ENCODE measurements around the gene MOSPD3. TPM values are rescaled to one million over a fixed set of nuclear protein-coding genes. Genes with fewer than 3 reads are reported as not detected.
A peak's percentile ranks its signal among the peaks of the same experiment; 100 is the strongest.

Gene MOSPD3
- polyA plus RNA-seq, 10 donors = 11.8 to 20.0 (median 15.8) TPM

DNA sequence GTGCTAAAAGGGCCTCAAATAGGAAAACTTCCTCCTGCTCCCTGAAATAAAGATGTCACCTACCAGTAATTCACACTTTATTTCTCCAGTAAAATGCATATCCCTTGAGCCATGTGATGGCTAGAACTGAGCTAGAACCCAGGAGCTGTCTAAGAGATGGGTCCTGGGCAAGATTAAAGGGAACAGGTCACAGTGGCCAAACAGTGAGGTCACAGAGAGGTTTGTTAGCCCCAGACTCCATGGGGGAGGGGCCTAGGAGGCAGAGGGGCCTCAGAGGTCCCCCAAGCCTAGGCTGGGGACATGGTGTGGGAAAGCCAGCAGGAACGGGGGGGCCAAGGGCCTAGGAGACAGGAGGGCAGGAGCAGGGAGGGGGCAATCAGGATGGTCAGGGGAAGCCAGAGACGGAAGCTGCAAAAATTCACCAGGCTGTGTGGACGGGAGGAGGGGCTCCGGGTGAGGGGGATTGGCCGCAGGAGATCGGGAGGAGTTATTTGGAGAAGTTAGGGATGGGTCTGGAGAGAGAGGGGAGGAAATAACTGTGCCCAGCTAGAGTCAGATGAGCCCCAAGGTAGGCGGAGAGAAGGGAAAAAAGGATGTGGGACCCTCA, 22.9 kb upstream of the MOSPD3 start:
- peak in 1 of 3 donors; percentile 41 for DNase-seq

DNA sequence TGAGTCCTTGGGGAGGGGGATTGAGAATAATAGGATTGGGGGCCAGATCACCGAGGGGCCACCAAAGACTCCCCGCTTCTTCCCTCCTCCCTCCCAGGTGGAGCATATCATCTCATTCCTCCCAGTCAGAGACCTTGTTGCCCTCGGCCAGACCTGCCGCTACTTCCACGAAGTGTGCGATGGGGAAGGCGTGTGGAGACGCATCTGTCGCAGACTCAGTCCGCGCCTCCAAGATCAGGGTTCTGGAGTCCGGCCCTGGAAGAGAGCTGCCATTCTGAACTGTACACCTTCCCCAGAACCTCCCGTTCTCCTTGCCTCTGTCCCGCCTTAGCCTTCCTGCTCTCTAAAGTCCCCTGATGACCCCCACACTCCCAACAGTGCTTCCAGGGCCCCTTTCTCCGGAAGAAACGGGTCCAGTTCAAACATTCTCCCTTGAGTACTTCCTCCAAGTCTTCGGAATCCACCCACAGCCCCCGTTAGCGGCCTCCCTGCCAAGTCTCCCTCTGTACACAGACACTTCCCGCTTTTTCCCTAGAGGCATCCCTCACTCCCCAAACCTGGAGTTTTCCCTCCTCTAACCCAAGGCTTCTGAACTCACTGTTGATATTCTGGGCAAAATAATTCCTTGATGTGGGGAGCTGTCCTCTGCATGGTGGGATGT, 22.1 kb upstream of the MOSPD3 start:
- DNase-seq = peak in 1 of 3 donors; percentile 71

DNA sequence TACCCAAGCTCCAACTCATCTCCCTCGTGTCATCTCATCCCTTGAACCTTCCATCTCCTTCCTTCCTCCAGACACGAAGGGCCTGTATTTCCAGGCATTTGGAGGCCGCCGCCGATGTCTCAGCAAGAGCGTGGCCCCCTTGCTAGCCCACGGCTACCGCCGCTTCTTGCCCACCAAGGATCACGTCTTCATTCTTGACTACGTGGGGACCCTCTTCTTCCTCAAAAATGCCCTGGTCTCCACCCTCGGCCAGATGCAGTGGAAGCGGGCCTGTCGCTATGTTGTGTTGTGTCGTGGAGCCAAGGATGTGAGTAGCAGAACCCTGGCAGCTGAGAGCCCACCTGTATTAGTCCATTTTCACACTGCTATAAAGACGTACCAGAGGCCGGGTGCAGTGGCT, 20.7 kb upstream of the MOSPD3 start:
- DNase-seq = no peak

DNA sequence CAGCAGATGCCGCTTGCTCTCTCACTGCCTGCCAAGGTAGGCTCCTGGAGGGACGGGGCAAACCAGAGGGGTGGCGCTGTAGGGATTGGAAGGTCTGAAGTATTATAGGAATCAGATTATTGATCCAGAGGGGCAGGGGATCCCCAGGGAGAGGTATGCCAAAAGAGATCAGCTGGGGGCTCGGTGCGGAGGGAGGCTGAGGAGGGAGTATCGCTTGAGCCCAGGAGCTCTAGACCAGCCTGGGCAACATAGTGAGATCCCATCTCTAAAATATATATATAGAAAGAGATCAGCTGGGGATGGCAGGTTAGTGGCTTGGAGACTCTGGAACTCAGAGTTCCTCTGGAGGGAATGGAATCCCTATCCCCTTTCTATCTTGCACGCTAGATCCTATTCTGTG, 17.2 kb upstream of the MOSPD3 start:
- no peak for DNase-seq

DNA sequence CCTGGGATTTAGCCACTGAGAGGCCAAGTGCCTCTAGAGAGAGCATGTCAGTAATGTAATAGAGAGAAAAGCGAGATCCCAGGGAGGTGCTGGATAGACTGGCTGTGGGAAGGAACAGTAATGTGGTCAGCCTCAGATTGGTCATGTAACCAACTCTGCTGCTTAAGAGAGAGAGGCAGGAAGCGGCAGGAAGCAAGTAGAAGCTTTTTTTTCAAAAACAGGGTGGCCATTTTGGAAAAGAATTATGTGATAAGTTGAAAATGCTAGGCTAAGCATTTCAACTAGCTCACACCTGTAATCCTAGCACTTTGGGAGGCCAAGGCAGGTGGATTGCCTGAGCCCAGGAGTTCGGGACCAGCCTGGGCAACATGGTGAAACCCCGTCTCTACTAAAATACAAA, 13.9 kb upstream of the MOSPD3 start:
- no peak for DNase-seq

DNA sequence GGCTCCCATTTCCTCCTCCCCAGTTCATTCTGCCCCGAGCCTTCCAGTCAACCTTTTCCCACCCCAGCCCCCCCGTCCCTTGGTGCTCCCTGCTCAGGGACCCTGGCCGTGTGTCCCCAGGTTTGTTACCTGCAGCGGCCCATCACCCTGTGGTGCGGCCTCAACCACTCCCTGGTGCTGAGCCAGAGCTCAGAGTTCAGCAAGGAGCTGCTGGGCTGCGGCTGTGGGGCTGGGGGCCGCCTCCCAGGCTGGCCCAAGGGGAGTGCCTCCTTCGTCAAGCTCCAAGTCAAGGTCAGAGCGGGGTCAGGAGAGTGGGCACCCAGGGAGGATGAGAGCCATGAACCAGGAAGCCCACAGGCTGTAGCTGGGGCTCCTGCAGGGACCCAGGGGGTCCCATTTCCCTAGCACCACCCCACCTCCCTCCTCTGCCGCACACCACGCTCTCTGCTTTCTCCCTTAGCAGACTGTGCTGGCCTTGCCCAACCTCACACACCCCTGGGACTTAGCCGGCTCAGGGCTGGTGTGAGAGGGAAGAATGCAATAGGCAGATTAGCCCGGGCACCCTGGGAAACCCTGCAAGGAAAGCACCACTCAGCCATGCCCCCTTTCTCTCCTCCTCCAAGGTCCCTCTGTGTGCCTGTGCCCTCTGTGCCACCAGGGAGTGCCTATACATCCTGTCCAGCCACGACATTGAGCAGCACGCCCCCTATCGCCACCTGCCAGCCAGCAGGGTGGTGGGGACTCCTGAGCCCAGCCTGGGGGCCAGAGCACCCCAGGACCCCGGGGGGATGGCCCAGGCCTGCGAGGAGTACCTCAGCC, 12.2 kb upstream of the MOSPD3 start:
- no peak for DNase-seq

DNA sequence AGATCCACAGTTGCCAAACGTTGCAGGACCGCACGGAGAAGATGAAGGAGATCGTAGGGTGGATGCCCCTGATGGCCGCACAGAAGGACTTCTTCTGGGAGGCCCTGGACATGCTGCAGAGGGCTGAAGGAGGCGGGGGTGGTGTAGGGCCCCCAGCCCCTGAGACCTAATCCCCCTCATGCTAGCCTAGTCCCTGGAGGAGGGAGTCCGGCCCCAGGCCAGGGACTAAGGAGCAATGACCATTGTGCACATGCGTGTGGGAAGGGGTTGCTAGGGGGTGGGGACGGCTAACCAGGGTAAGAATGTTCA, 11.7 kb upstream of the MOSPD3 start:
- DNase-seq = no peak

DNA sequence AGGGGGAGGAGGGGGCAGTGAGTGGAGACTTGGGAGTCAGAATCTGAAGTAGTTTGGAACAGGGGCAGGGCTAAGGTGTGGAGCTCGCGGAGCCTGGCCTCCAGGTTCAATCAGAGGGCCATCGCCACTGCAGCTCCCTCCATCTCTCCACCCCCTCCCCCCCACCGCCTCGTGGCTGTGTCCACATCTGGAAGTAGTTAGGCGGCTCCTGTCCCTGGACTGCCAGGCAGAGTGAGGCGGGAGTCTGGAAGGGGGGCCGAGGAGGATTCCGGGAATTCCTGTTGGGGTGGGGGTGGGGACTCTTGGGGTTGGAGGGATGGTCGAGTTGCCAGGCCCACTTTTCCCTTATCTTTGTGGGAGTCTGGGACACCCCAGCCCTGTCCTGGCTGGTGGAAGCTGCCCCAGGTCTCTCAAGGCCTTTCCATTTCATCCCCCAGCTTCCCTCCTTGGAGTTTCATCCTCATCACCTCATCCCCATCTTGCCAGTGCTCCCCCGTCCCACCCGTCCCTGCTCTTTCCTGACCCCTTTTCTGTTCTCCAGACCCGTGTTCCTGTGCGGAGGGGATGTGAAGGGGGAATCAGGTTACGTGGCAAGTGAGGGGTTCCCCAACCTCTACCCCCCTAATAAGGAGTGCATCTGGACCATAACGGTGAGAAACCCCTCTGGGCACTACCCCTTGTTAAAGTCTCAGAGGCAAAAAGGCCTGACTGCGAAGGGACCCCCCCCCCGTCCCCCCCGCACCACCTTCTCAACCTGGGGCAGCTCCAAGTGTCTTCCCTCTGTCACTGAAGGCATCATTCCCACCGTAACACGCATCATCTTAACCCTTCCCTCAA, 9.2 kb upstream of the MOSPD3 start:
- DNase-seq = peak; percentile 90 to 94 (median 92)

DNA sequence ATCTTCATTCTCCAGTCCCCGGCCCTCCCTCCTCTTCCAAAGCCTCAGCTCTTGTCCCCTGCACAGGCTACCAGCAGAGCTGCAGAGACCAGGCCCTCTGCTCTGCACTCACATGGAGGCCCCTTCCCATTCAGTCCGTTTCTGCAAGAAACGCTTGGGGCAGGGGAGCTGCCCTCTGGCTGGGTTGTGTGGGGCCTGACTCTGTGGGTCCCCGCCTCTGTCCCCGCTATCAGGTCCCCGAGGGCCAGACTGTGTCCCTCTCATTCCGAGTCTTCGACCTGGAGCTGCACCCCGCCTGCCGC, 8.7 kb upstream of the MOSPD3 start:
- DNase-seq = peak in 2 of 3 donors; percentile 38 to 82

DNA sequence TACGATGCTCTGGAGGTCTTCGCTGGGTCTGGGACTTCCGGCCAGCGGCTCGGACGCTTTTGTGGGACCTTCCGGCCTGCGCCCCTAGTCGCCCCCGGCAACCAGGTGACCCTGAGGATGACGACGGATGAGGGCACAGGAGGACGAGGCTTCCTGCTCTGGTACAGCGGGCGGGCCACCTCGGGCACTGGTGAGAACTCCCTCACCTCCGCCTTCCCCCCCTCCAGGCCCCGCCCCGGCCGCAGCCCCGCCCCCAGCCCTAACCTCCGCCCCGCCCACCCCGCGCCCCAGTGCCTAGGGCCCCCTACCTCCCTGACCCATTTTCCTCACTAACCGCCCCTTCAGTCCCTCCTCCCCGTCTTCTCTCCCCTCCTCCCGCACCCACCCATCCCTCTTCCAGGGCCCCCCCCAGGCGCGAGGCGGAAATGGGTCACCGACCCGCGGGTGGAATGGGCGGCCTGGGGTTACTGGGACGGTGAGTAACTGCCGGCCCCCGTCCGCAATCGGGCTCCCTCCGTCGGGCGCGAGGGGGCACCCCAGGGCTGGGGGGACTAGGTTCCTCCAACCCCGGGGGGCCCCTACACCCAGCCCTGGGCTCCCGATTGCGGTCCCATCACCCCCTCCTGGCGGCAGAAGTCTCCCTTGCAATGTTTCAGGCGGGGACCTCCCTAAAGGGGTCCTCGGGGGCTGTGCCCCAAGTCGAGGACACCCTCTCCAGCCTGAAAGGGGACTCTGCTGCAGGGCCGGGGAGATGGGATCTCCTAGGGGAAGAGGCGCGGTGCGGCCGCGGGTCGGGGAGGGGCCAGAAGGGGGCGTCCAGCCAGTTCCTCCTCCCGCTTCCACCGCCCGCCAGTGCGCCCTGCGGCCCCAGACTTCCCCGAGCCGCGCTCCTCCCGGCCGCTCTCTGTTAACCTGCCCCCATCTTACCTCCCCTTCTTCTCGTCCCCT, 8.0 kb upstream of the MOSPD3 start:
- DNase-seq = peak; percentile 72 to 90 (median 74)

DNA sequence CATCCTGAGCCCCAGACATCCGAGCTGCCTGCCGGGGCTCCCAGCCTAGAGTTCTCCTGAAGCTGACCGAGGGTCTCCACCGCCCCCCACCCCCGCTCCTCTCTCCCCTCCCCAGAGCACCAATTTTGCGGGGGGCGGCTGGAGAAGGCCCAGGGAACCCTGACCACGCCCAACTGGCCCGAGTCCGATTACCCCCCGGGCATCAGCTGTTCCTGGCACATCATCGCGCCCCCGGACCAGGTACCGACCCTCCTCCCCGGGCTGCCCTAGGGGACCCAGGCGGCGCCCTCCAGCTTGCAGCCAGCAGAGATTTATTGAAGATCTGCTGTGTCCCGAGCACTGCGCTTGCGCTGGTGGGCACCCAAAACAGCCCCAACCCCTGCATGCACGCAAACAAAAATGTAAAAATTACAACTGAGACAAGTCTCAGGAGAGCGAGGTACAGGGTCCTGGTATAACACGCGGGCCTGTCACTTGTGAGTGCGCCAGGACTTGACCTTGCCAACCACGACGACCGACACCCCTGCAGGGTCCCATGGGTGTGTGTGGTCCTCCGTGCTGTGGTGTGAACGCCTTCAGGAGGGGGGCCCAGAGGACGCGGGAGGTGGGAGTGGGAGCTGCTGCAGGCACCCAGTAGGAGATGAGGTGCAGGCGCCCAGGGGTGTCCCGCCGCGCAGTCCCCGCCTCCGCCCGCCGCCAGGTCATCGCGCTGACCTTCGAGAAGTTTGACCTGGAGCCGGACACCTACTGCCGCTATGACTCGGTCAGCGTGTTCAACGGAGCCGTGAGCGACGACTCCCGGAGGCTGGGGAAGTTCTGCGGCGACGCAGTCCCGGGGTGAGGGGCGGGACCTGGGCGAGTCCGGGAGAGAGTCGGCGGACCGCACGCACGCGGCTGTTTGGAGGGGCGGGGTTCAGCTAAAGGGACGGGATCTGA, 7.1 kb upstream of the MOSPD3 start:
- DNase-seq = peak in 1 of 3 donors; percentile 34

DNA sequence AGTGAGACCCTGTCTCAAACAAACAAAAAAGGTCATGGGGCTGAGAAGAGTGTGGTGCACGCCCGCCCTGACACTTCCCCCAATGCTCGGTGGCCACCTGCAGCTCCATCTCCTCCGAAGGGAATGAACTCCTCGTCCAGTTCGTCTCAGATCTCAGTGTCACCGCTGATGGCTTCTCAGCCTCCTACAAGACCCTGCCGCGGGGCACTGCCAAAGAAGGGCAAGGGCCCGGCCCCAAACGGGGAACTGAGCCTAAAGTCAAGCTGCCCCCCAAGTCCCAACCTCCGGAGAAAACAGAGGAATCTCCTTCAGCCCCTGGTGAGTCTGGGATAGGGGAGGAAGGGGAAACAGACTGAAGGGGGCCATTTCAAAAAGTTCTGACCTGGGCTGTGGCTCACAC, 6.0 kb upstream of the MOSPD3 start:
- DNase-seq = no peak

DNA sequence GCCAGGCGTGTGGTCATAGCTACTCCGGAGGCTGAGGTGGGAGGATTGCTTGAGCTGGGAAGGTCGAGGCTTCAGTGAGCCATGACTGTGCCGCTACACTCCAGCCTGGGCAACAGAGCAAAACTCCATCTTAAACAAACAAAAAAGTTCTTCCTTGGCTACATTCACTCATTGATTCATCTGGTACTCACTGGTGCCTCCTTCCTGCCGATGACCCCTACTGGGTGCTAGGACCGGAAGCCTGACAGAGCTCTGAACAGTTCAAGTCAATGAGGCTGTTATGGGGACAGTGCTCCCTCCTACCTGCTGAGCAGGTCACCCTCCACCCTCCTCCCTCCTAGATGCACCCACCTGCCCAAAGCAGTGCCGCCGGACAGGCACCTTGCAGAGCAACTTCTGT, 5.2 kb upstream of the MOSPD3 start:
- DNase-seq = no peak

DNA sequence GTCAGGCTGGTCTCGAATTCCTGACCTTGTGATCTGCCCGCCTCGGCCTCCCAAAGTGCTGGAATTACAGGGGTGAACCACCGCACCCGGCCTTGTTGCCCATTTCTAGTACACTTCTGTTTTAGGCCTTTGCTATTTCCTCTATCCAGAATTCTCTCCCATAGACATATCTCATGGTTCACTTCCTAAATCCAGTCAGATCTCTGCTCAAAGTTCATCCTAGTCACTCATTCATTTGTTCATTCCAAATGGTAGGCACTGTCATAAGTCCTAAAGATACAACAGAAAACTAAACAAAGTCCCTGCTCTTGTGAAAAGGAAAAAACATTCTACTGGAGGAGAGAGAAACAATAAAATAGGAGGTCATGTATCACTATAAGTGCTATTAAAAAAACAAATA, 2.4 kb upstream of the MOSPD3 start:
- DNase-seq = no peak

DNA sequence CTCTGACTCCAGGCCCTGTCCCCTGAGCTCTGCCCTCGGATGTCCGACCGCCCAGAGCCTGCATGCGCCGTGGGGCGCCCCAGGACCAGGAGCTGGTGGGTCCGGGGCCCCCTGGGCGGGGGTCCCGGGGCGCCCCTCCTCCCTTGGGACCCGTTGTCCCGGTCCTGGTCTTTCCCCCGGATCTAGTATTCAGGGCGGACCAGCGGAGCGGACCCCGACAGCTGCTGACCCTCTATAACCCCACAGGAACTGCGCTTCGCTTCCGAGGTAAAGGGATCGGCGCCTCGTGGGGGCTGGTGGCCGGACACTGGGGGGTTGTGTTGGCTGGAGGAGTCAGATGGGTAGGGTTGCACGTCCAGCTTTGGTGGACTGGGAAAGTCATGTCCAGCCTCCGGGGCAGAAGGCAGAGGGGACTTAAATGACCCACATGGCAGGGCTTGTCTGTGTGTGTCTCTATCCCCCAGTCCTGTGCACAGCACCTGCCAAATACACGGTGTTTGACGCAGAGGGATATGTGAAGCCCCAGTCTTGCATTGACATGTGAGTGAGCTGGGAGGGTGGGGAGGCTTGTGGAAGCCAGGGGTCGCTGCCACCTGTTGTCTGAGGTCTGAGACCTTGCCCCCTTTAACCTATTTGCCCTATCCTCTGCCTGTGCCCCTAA, 520 bp downstream of the MOSPD3 start:
- DNase-seq = peak in 1 of 3 donors; percentile 49

DNA sequence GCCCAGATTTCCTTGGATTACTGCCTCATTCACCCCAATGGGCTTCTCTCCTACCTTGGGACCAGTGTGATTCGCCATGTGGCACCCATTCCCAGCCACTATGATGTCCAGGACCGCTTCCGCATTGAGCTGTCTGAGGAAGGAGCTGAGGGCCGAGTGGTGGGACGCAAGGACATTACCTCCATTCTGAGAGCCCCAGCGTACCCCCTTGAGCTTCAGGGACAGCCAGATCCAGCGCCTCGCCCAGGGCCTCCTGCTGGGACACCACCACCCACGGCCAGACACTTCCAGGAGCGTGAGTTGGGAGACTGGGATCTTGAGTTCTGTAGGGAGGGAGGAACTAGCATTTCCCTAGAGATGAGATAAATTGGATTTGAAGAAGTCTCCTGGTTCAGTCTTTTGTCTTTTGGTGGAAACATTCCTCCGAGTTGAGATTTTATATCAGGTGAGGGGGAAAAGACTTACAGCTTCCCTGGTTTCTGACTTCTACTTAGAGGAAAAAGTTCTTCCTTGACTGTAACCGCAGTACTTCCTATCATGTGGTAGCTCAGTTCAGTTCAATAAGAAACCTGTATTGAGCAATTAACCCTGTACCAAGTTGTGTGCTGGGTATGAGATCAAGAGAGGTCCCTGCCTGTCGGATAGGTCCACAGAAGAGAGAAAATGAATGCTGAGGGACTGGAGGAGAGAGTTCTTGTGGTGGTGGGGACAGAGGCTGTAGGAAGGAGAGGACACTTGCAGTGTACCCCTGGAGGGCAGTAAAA, 1.3 kb downstream of the MOSPD3 start:
- DNase-seq = no peak

DNA sequence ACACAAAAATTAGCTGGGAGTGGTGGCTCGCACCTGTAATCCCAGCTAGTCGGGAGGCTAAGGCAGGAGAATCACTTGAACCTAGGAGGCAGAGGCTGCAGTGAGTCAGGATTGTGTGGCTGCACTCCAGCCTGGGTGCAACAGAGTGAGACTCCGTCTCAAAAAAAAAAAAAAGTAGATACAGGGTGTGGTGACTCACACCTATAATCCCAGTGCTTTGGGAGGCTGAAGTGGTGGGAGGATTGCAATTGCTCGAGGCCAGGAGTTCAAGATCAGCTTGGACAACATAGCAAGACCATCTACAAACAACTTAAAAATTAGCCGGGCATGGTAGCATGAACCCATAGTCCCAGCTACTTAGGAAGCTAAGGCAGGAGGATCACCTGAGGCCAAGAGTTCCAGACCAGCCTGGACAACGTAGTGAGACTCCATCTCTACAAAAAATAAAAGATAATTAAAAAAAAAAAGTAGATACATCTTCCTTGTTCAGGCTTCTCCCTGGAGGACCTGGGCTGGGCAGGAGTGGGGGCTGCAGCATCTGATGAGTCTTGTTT, 2.0 kb downstream of the MOSPD3 start:
- DNase-seq = no peak

DNA sequence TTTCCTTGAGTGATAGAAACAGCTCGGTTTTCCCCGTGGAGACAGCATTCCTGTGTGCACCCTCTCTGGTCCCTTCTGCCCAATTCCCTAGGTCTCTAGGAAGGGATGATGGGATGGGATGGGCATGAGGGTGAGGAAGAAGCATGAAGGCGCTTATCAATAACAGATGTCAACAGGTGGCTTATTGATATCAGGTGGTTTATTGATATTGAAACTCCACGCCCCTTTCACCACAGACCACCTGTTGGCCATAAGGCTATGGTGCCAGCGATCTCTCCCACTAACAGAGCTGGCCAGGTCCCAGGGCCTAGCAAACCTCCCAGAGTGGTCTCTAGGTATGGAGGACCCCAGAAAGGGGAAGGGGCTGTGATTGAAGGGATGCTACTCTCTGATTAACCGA, 7.9 kb downstream of the MOSPD3 start:
- DNase-seq = no peak
